GM18505 (cell line): ENCODE results near the gene WNT5B.

Experiments used
- ATAC-seq: cut with Tn5 transposase; IDR thresholded peaks from one replicate; pipeline ENCODE4 v1.9.1; 2021; ENCODE audit not compliant: unreplicated experiment
- POLR2A ChIP-seq: IDR thresholded peaks from 4 replicates; pipeline ENCODE4 v1.6.1; 2011; ENCODE audit warnings: borderline replicate concordance; ENCODE audit not compliant: insufficient read depth, insufficient read length; ENCODE audit errors: extremely low read depth

WNT5B gene

DNA sequence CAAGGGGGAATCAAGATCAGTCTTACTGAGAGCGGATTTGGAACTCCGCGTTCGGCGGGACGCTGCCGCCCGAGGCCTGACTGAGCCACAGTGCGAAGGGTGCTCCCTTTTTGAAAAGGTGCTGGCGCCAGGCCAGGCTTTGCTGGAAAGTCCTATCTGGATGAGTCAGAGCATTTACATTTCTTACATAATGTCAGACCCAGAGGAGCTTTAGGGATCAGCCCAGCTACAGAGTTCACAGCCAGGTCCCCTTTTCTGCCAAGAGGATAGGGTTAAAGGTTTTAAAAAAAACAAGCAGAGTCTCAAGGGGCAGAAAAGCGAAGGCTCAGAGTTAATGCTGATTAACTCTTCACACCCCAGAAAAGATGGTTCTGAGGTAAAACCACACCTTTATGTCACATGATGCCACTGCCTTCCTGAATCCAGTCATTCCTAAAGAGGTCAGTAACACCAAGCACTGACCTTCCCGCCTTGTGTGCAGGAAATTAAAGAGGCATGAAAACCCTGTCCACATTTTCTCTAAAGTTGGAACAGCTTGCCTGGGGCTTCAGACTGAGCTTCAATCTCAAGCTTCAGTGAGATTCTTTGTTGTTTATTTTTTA, 22.9 kb upstream of the WNT5B start:
- ATAC-seq, result no peak
- peak; percentile 60 for TF ChIP-seq POLR2A

DNA sequence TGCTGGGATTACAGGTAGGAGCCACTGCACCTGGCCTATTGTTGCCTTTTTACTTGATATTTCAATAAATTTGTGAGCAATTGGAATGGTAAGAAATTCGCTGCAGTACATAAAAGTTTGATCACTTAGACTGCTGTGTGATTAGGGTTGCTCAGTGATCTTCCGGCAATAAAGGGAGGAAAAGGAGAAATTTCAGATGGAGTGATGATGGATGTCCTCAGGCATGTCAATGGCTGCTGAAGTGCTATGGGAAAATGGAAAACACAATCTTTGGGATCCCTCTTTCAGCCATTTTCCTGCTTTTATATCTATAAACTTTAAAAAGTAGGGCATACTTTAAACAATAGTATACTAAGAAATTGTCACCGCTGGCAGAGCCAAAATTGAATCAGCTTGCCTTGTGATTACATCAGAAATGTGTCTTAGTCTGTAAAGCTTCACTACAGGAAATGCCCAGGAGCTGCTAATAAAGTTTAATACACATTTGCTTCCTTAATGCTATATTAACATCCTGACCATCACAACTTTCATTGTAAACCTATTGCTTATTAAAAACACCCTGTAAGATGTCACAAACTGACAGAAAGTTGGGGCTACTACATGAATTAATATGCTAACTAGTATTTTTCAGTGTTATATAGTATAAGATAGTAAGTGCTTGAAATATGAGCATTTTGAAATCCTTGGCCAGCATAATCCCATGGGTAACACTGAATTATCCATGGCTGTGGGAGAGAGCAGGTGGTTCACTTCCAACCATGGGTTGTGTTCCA, 20.9 kb upstream of the WNT5B start:
- no peak for ATAC-seq
- TF ChIP-seq POLR2A, result no peak

DNA sequence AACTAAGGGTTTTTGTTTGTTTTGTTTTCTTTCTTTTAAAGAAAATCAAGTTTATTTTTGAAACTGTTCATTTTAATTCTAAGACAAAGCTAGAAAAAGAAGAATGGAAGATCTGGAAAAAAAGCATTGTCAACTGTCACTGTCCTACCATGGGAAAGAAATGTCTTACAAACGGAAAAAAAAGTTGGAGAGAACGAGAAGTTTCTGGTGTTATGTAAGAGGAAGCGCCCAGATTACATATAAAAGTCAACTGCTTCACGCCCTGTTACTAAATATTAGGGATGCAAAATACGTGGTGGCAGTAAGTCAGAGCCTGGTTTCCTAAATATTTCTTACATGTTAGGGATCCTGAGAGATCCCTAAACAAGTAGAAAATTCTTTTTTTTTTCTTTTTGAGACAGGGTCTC, 20.3 kb upstream of the WNT5B start:
- no peak for ATAC-seq
- TF ChIP-seq POLR2A, result no peak

DNA sequence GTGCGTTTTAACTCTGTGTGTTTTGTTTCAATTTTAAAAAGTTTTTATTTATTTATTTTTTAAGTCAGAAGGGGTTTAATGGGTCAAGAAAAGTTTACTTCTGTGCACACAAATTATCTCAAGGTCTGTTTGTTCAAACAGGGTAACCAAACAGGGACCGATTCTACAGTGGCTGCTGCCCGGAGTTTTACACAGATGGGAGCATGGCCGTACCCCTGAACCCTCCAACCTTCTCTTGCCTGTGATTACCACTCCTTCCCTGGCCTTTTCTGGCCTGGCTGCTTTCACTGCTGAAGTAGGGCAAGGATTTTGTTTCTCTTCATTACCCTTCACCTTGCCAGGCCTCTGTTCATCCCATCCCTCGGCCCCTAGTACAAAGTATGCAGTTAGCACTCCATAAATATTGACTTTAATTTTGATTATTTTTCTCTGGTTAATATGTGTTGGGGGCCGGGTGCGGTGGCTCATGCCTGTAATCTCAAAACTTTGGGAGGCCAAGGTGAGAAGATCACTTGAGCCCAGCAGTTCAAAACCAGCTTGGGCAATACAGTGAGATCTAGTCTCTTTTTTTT, 18.9 kb upstream of the WNT5B start:
- no peak for TF ChIP-seq POLR2A
- no peak for ATAC-seq

DNA sequence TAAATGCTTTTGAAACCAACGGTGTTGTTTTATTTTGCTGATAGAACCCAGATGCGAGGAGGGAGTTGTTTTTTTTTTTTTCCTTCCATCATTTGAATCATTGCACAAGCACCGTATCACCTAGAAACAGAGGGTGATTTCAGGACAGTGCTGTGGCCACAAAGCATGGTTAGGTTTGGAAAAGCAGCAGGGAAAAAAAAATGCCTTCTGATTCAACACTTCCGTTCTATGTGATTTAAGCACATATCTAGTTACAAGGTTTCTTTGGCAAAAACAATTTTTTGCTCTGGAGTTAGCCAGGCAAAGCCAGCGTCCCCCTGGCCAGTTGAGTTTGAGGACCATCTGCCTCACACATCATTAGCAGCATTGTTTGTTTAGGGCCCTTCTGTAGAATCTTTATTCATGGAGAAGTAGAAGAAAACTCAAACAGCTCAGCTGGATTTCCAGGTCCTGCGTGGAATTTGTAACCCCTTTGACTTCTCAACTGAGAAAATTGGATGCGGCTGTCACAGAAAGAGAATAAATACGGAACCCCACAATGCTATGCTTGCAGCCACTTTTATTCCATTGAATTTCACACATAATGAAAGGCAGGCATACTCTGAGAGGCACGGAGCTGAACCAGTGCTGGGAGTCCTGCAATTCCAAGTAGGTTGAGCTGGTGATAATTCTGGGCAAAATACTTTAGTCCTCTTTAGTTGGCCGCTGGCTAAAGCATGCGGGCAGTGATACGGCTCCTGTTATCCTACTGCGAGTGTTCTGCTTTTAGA, 17.0 kb upstream of the WNT5B start:
- no peak for ATAC-seq
- TF ChIP-seq POLR2A, result no peak

DNA sequence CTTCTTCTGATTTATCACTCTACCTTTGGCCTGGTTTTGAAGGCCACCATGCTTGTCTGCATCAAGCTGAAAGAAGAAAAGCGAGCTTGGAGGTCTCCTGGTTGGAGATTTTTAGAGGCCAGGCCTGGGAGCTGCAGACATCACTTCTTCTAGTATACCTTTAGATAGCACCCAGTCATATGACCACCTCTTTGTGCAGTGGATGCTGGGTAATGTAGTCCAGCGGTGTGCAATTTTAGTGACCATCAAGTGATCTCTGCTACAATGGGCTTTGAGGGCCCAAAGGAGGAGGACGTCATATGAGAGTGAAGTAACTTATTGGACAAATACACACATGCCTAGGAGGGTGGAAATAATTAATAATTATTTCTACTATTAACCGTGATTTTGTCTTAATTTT, 15.2 kb upstream of the WNT5B start:
- ATAC-seq, result no peak
- no peak for TF ChIP-seq POLR2A

DNA sequence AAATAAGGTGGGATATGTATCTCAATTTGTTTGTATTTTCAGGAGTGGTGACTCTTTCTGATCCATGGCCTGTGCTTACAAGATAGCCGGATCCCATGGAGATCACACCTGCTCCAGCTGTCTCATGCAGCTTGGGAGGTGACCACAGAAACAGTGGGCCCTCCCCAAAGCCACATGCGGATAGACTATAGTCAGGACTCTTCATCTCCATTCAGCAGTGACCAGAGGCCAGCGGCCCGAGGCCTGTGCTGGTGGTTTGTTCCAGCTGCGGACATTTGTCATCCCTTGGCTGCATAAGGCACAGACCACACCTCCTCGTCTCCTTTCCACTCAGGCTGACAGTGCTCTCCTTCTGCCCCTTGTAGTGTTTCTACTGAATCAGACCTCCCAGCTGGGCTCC, 14.7 kb upstream of the WNT5B start:
- ATAC-seq, result no peak
- TF ChIP-seq POLR2A, result no peak

DNA sequence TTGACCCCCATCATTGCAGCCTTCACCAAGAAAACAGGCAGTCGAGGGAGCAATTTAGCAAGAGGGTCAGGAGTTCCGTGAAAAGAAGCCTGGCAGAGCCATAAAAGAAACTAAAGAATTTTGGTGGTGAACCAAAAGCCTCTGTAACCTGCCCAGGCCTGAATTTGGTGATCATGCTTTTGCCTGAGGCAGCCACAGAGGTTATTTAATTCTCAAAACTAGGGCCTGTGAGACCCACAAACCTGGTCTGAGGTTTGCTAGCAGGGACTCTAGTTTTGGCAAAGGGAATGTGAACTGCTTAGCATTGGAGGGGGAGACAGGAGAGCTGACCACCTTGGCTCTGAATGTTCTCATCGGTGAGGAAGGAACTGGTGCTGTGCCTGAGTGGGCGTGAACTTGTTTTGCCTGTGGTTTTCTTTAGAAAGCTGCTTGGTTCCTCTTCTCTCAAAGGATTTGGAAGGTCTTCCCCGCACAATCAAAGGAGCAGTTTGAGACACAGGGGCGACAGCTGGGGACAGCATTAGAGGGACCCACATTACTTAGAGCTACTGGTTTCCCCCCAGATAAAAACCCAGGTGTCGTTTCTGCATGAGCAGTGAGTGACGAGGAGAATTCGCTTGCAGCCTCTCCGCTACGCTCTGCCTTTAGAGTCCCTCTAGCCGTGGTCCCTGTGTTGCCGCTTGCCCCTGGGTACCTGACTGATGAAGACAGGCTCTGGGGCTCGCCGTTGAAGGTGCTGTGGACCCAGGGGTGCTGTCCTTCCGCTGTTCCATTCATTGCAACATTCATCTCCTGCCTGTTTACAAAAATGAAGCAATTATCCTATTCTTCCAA, 12.6 kb upstream of the WNT5B start:
- no peak for TF ChIP-seq POLR2A
- no peak for ATAC-seq

DNA sequence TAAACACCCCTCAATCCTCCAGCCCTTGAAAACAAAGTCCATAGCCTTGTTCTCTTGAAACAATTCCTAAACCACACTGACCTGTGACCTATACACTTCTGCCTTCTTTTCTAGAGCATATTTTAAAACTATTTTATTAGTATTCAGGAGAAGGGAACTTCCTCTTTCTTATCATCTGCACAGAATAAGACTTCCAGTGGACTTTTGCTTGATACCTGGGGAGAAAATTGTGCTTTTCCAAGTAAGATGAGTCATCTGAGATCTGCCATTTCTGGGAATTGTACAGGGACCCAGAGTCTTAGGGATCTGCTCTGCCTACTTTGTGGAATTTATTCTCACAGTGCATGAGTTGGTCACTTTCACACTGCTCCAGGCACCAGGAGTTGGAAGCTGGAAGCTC, 10.5 kb upstream of the WNT5B start:
- TF ChIP-seq POLR2A, result no peak
- ATAC-seq, result no peak

DNA sequence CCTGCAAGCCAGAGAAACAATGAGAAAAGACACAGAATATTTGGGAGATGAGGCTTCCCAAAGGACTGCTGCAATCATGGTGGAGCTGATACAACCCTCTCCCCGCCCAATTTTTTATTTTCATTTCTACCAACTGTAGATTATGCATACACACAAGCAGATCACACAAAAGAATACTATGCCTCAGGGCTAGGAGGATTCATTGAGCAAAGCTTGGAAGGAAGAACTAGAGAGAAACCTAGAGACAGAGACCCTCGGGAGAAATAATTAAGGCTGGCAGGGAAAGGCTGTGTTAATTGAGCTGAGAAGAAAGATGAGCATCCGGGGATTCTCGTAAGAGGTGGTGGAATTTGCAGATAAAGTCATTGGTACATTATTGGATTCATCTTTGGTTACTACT, 9.9 kb upstream of the WNT5B start:
- TF ChIP-seq POLR2A, result no peak
- ATAC-seq, result no peak

DNA sequence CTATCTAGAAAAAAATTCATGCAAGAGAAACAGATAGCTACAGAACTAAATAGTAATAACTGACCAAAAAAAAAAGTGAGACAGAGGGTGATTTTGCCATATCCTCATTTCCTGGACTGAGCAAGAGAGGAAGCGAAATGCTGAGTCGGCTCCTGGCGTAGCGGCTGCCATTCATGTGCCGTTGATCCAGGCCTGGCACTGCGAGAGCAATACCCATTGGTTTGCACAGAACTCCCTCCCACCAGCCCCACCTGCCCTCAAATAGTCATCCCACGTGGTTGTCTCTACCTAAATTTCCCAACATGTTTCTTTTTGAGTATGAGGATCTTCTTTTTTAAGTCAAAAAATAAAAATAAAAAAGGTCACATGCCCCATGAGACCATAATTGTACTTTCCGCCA, 9.4 kb upstream of the WNT5B start:
- ATAC-seq, result no peak

DNA sequence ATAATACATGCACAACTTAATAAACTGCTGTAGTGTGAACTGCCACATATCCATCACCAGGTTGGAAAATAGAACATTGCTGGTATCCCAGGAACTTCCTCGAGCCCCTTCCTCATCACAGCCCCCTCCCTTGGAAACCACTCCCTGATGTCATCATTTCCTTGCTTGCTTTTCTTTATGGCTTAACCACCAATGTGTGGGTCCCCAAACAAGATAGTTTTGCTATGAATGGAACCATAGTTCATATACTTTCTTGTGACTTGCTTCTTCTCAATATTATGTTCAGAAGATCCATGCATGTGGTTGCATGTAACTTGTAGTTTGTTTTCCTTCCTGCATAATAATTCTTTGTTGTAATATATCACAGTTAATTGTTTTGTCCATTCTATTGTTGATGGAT, 8.9 kb upstream of the WNT5B start:
- no peak for ATAC-seq

More for the DNA sequence above, 9.4 kb upstream of the WNT5B start:
- no peak for TF ChIP-seq POLR2A

DNA sequence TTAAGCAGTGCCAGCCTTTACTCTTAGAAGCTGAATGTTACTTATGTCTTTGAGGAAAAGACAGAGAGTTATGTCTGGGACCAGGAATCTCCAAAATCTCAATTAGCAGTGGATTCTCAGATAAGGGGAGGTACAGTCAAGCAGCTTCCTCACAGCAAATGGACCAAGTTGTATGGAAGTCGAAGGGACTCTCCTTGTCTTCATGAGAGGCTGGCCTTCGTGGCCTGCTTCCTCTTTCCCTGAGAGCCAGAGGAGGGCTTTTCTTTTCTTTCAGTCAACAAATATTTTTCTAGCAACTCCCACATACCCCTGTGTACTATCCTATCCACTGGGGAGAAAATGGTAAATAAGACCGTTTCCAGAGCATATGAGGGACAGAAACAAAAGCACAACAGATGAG, 6.6 kb upstream of the WNT5B start:
- TF ChIP-seq POLR2A, result no peak
- ATAC-seq, result no peak

More for the DNA sequence above, 8.9 kb upstream of the WNT5B start:
- TF ChIP-seq POLR2A, result no peak
